ENCODE results near the gene CTNND1.

- no peak for TF ChIP-seq POLR2AphosphoS5 (IDR thresholded peaks at IDR 0.05)
- TF ChIP-seq, protein P1, sequence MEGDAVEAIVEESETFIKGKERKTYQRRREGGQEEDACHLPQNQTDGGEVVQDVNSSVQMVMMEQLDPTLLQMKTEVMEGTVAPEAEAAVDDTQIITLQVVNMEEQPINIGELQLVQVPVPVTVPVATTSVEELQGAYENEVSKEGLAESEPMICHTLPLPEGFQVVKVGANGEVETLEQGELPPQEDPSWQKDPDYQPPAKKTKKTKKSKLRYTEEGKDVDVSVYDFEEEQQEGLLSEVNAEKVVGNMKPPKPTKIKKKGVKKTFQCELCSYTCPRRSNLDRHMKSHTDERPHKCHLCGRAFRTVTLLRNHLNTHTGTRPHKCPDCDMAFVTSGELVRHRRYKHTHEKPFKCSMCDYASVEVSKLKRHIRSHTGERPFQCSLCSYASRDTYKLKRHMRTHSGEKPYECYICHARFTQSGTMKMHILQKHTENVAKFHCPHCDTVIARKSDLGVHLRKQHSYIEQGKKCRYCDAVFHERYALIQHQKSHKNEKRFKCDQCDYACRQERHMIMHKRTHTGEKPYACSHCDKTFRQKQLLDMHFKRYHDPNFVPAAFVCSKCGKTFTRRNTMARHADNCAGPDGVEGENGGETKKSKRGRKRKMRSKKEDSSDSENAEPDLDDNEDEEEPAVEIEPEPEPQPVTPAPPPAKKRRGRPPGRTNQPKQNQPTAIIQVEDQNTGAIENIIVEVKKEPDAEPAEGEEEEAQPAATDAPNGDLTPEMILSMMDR (IDR thresholded peaks at IDR 0.05; ENCODE audit: poor library complexity, severe bottlenecking): no peak
These were observed 16.3 kb downstream of the CTNND1 start for GRCh38 chr11:57777969-57778317.

Measured in neural cell (in vitro differentiated cells).